HG03095 (cell line): ENCODE data around the gene GRID1.

Experiments used
- ATAC-seq: cut with Tn5 transposase; IDR thresholded peaks from one replicate; pipeline ENCODE4 v1.9.1; 2021; ENCODE audit warnings: moderate library complexity; ENCODE audit not compliant: unreplicated experiment

GRID1 gene

GRCh38 chr10:86198271-86198670 lies 168.3 kb downstream of the GRID1 start:
- no peak for ATAC-seq

DNA sequence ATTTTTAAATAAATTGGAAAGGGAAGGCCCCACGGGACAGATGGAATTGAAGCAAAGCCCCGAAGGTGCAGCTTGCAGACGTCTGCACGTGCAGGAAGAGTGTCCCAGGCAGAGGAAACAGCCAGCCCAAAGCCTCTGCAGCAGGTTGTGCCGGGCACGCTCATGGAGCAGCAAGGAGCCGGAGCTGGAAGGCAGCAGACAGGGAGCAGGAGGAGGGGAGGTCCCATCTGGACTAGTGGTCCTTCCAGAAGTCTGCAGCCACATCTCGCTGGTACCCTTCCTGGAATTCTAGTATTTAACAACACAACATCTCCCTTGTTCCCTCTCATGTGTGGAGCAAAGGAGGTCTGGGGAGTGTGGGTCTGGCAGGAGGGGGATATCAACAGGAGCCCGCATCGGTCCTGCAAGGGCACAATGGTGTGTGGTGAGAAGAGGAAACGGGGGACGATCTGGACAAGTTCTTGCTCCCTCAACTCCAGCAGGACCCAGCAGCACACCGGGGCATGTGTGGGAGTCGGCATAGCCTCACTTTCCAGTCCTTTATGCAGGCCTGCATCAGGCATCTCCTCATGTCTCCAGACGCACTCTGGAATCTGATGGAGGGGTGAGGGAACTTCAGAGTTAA lies 169.3 kb downstream of the GRID1 start:
- no peak for ATAC-seq

GRCh38 chr10:86195521-86196157 lies 171.0 kb downstream of the GRID1 start:
- ATAC-seq, result no peak

GRCh38 chr10:86194684-86195083 lies 171.9 kb downstream of the GRID1 start:
- no peak for ATAC-seq

GRCh38 chr10:86193841-86194240 lies 172.8 kb downstream of the GRID1 start:
- ATAC-seq, result no peak

DNA sequence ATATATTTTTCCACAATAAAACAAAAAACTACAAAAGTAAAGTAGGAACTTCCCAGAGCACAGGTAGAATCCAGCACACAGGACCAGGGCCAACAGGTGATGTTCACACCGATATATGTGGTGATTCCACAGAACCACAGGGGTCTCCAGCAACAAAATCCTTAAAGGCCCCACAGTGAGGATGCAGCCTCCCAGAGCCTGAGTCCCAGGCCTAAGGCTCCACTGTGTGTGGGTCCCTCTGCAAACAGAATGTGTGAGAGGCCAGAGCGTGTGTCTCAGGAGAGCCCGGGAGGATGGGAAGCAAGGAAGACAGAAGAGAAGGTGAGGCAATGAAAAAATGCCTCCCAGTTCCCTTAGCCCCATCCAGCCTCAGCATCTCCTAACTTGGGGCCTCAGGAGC lies 173.9 kb downstream of the GRID1 start:
- ATAC-seq, result no peak

DNA sequence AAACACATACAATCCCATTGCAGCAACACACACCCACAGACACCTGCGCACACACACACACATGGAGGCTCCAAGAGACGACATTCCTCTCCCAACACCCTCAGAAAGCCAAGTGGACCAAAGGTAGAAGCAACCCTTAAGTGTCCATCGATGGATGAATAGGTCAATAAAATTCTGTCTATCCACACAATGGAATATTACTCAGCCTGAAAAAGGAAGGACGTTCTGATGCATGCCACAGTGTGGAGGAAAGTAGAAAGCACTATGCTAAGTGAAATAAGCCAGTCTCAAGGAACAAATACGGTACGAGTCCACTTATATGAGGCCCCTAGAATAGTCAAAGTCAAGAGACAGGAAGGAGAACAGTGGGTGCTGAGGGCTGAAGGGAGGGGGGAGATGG lies 174.4 kb downstream of the GRID1 start:
- ATAC-seq, result no peak

GRCh38 chr10:86191686-86192085 lies 174.9 kb downstream of the GRID1 start:
- ATAC-seq, result no peak

DNA sequence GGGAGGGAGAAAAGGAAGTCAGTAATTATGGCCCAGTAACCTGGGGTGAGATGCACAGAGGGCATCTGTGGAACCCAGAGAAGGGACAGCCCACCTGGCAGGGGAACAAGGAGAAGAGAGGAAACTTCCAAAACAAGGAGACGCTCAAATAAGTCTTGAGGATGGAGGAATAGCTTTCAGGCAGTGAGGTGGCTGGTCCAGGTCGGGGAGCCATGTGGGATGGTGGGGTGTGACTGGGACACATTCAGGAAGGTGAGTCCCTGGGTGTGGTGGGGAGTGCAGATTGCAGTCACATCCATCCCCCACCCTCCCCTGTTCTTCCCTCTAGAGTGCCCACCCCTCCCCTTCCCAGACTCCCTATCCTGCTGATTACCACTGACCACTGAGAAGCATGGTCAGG lies 175.4 kb downstream of the GRID1 start:
- no peak for ATAC-seq

GRCh38 chr10:86190291-86190690 lies 176.3 kb downstream of the GRID1 start:
- no peak for ATAC-seq

- no peak for ATAC-seq
Measured at GRCh38 chr10:86189891-86190290, 176.7 kb downstream of the GRID1 start.

DNA sequence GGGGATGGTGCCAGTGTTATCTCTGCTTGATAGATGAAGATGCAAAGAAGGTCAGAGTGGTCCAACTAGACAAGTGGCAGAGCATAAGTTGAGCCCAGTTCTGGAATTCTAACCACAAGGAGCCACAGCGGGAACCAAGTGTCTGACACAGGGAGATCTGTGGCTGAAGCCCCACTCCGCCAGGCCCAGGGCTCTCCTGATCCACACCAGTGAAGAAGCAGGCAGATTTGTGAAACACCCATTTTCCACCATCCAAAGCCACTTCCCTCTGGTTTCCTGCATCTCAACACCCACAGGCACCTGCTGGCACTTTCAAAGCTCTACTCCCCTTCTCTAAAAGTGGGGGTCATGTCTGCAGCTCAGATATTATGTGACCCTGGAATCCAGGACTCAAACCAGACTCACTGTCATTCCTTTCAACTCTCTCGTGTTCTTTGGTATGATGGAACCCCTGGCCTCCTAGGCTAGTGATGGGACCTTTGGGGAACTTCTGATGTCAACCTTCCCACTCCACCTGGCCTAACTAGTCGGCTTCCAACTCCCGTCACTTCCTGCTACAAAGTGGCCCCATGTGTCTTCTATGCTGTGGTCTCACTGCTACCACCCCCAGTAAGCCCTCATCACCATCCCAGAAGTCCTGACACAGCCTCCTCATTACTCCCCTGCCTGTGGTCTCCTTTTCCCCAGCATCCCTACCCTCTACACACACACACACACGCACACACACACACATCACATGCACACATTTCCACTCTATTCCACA lies 177.6 kb downstream of the GRID1 start:
- no peak for ATAC-seq

- no peak for ATAC-seq
Measured at GRCh38 chr10:86188326-86188725, 178.3 kb downstream of the GRID1 start.

GRCh38 chr10:86187499-86188239 lies 178.9 kb downstream of the GRID1 start:
- no peak for ATAC-seq

GRCh38 chr10:86186633-86187032 lies 180.0 kb downstream of the GRID1 start:
- no peak for ATAC-seq

- no peak for ATAC-seq
Measured at GRCh38 chr10:86182595-86182994, 184.0 kb downstream of the GRID1 start.

DNA sequence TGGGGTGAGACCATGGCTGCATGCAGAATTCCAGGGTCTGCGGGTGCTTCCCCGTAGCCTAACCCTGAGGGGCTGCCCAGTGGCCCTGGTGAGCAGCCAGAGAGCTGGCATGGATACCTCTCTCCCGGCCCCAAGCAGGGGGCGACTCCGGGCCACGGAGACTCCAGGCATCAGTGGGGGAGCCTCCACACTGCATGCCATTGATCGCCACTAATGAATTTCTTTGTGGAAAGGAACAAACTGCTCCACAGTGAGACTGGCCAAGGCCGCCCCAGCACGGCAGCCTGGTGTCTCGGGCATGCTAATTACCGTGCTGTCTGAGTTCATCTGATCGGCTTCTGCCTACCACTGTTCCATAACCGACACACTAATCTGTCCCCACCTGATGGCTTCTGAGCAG lies 184.4 kb downstream of the GRID1 start:
- no peak for ATAC-seq

DNA sequence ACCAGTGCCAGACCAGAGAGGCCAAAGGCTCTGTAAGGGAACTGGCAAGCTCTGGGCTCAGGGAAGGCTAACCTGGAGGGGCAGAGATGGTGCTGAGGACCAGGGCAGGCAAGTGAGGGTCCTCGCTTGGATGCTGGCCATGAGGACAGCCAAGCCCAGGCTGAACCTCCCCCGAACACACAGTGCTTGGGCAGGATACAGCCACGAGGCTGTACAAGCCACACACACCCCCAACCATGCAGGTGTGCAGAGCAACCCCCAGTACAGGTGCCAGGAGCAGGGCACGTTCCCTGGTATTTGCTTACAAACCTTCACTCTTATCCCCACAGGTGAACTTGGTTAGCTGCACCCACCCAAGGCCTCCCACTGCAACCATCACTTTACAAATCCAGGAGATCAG lies 185.7 kb downstream of the GRID1 start:
- ATAC-seq, result no peak

GRCh38 chr10:86179961-86180360 lies 186.6 kb downstream of the GRID1 start:
- no peak for ATAC-seq

DNA sequence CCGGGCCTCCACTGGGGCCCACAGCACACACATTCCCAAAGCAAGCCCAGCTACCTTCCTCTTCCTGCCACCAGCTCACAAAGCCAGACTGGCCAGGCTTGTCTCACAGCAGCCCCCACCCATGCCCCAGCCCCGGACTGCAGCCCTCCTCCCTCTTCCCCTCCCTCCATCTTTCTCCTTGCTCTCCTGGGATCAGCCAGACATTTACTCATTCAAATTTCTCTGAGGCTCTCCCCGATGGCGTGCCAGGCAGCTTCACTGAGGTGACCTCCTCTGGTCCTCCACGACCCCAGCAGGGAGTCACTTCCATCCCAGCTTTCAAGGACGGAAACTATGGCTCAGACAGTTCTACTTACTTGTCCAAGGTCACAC lies 187.5 kb downstream of the GRID1 start:
- ATAC-seq, result no peak

DNA sequence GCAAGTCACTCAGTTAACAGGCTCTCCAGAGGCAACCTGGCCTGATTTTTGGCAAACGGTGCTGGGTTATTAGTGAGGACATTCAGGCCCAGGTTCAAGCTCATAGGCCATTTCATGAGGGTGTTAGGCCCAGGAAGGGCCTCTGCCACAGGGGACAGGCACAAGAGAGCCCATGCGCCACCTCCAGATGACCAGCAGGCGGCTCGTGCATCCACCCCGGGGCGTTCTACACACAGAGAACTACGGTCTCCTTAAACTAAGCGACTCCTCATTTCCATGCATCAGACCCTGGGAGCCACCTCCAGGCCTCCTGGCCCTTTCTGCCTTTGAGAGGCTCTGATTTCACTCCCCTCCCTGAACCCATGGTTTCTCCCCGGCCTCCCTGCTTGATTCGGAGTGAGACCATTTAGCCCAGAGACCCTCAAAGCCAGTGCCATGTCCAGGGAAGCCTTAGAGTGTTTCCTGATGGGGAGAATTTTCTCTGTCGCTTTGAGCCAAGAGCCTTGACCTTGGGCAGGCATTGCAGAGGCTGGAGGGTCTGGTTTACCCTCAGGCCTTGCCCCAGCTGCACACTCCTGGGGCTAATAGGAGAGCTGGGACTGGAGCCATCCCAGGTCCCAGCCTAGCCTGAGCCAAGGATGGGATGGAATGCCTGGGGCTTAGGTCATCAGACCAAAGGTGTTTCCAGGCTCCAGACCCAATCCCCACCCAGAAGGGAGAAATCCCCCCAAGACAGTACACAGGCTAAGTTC lies 188.0 kb downstream of the GRID1 start:
- ATAC-seq, result no peak
